GM12878 (cell line): ENCODE data around the gene ABCG2. TPM values are rescaled to one million over a fixed set of nuclear protein-coding genes. Genes with fewer than 3 reads are reported as not detected.

Experiments
- polyA plus RNA-seq, 11 experiments: library from polyadenylated mRNA; depleted of rRNA in 4 of 11; unstranded in 6 of 11; stranded (reverse) in 5 of 11; fragments of >200 nt; fragmentation: Nextera tagmentation in 4 of 11; fragmentation: Illumina TruSeq in 1 of 11; extraction: Ambion mirVana in 4 of 11; extraction: Trizol in 1 of 11; gene quantifications; 1 replicate in 1 of 11; 2 replicates in 10 of 11; pipeline versions ENCODE4 v1.2.1 to v1.2.3, GENCODE V29; 2011 to 2016; ENCODE audit warnings: inconsistent platforms in 2 of 11, missing spikeins in 2 of 11, low read depth in 1 of 11
- small RNA-seq: library from RNA; depleted of rRNA; stranded (forward); fragments of <200 nt; gene quantifications from one replicate; pipeline ENCODE3, GENCODE V24; 2014
- total RNA-seq, 4 experiments: library from RNA; depleted of rRNA in 3 of 4; stranded (reverse); fragments of >200 nt in 3 of 4; fragmentation: Illumina TruSeq in 1 of 4; extraction: Trizol in 1 of 4; gene quantifications; 2 replicates each; pipeline versions ENCODE4 v1.2.1 to v1.2.3, GENCODE V29; 2013 to 2021

Gene ABCG2
- total and polyA plus RNA-seq, 10 of the 15 experiments (the other 5 are each of a cell fraction or from before 2014, with no cell fraction given): 0.03 to 0.06 (median 0.04) TPM; not detected in 7

Small RNA genes within 50 kb of the gene (small RNA-seq; reads per million reads assigned to genes)
- gene RNU6-818P (not detected), gene RNU6ATAC31P (not detected)

Other genes with a start within 250 kb of the ABCG2 start
- gene SPP1, start 182.9 kb downstream of the ABCG2 start, total RNA-seq (2014; rRNA removed): not detected in 2 replicates
- not detected in 2 replicates for gene SPP1, start 182.9 kb downstream of the ABCG2 start, total RNA-seq (2014; rRNA removed; fragmentation: Illumina TruSeq; extraction: Trizol)
- 1.1 and 1.3 TPM in 2 replicates for gene SPP1, start 182.9 kb downstream of the ABCG2 start, total RNA-seq (2021)
- gene SPP1, start 182.9 kb downstream of the ABCG2 start, polyA plus RNA-seq (2011; rRNA removed): 0.49 and 0.78 TPM in 2 replicates
- gene SPP1, start 182.9 kb downstream of the ABCG2 start, polyA plus RNA-seq (2014; fragmentation: Illumina TruSeq; extraction: Trizol): not detected in 2 replicates
- gene SPP1, start 182.9 kb downstream of the ABCG2 start, polyA plus RNA-seq (2014; fragmentation: Nextera tagmentation; extraction: Ambion mirVana): under 1 TPM in 1 of 2 experiments, not detected in 1; 0.05 TPM
- not detected in 2 replicates for gene SPP1, start 182.9 kb downstream of the ABCG2 start, polyA plus RNA-seq (2014; rRNA removed)
- under 1 TPM in 1 of 2 experiments, not detected in 1; 0.29 TPM for gene SPP1, start 182.9 kb downstream of the ABCG2 start, polyA plus RNA-seq (2016; fragmentation: Nextera tagmentation; extraction: Ambion mirVana)
- gene PKD2, start 151.0 kb downstream of the ABCG2 start, total RNA-seq (2014; rRNA removed): 9.3 and 12.5 TPM in 2 replicates
- 13.8 and 15.5 TPM in 2 replicates for gene PKD2, start 151.0 kb downstream of the ABCG2 start, total RNA-seq (2014; rRNA removed; fragmentation: Illumina TruSeq; extraction: Trizol)
- 7.5 and 8.6 TPM in 2 replicates for gene PKD2, start 151.0 kb downstream of the ABCG2 start, total RNA-seq (2021)
- gene PKD2, start 151.0 kb downstream of the ABCG2 start, polyA plus RNA-seq (2011; rRNA removed): 11.0 and 15.2 TPM in 2 replicates
- 11.4 and 18.1 TPM in 2 replicates for gene PKD2, start 151.0 kb downstream of the ABCG2 start, polyA plus RNA-seq (2014; fragmentation: Illumina TruSeq; extraction: Trizol)
- 1 to 10 TPM; 2.0 to 2.1 TPM for gene PKD2, start 151.0 kb downstream of the ABCG2 start, polyA plus RNA-seq (2014; fragmentation: Nextera tagmentation; extraction: Ambion mirVana)
- 8.7 and 12.4 TPM in 2 replicates for gene PKD2, start 151.0 kb downstream of the ABCG2 start, polyA plus RNA-seq (2014; rRNA removed)
- 1 to 10 TPM; 2.0 to 5.3 TPM for gene PKD2, start 151.0 kb downstream of the ABCG2 start, polyA plus RNA-seq (2016; fragmentation: Nextera tagmentation; extraction: Ambion mirVana)
- gene PPM1K, start 125.9 kb upstream of the ABCG2 start, total RNA-seq (2014; rRNA removed): 43.7 and 52.3 TPM in 2 replicates
- gene PPM1K, start 125.9 kb upstream of the ABCG2 start, total RNA-seq (2014; rRNA removed; fragmentation: Illumina TruSeq; extraction: Trizol): 41.7 and 47.1 TPM in 2 replicates
- gene PPM1K, start 125.9 kb upstream of the ABCG2 start, total RNA-seq (2021): 48.3 and 48.4 TPM in 2 replicates
- gene PPM1K, start 125.9 kb upstream of the ABCG2 start, polyA plus RNA-seq (2011; rRNA removed): 79.1 and 91.2 TPM in 2 replicates
- 32.2 and 38.9 TPM in 2 replicates for gene PPM1K, start 125.9 kb upstream of the ABCG2 start, polyA plus RNA-seq (2014; fragmentation: Illumina TruSeq; extraction: Trizol)
- 10 to 100 TPM; 25.3 to 25.4 TPM for gene PPM1K, start 125.9 kb upstream of the ABCG2 start, polyA plus RNA-seq (2014; fragmentation: Nextera tagmentation; extraction: Ambion mirVana)
- 33.4 and 44.8 TPM in 2 replicates for gene PPM1K, start 125.9 kb upstream of the ABCG2 start, polyA plus RNA-seq (2014; rRNA removed)
- 10 to 100 TPM; 25.0 to 26.9 TPM for gene PPM1K, start 125.9 kb upstream of the ABCG2 start, polyA plus RNA-seq (2016; fragmentation: Nextera tagmentation; extraction: Ambion mirVana)
- 8.4 and 11.8 TPM in 2 replicates for gene HERC6, start 220.2 kb upstream of the ABCG2 start, total RNA-seq (2014; rRNA removed)
- 6.3 and 7.5 TPM in 2 replicates for gene HERC6, start 220.2 kb upstream of the ABCG2 start, total RNA-seq (2014; rRNA removed; fragmentation: Illumina TruSeq; extraction: Trizol)
- gene HERC6, start 220.2 kb upstream of the ABCG2 start, total RNA-seq (2021): 5.8 and 5.9 TPM in 2 replicates
- 24.5 and 26.4 TPM in 2 replicates for gene HERC6, start 220.2 kb upstream of the ABCG2 start, polyA plus RNA-seq (2011; rRNA removed)
- 7.2 and 11.0 TPM in 2 replicates for gene HERC6, start 220.2 kb upstream of the ABCG2 start, polyA plus RNA-seq (2014; fragmentation: Illumina TruSeq; extraction: Trizol)
- 1 to 10 TPM; 1.7 to 2.2 TPM for gene HERC6, start 220.2 kb upstream of the ABCG2 start, polyA plus RNA-seq (2014; fragmentation: Nextera tagmentation; extraction: Ambion mirVana)
- gene HERC6, start 220.2 kb upstream of the ABCG2 start, polyA plus RNA-seq (2014; rRNA removed): 6.0 and 6.2 TPM in 2 replicates
- gene HERC6, start 220.2 kb upstream of the ABCG2 start, polyA plus RNA-seq (2016; fragmentation: Nextera tagmentation; extraction: Ambion mirVana): 1 to 10 TPM; 4.6 to 5.0 TPM